Muscle layer of duodenum (tissue), 2 donors: ENCODE measurements around the gene DLG2.

ENCODE experiments used
- H3K27ac ChIP-seq: one replicate; pipeline ENCODE4 v1.7.0; 2013; ENCODE audit warnings: mild to moderate bottlenecking, low read length
- H3K27me3 ChIP-seq: one replicate; pipeline ENCODE4 v1.7.0; 2013; ENCODE audit warnings: low read depth, mild to moderate bottlenecking, control low read depth, low read length
- H3K36me3 ChIP-seq, 2 donors: one replicate each; pipeline ENCODE4 v1.7.0; 2013; ENCODE audit warnings: low read length in 2 of 2, control low read depth in 1 of 2, mild to moderate bottlenecking in 1 of 2; ENCODE audit not compliant: insufficient read depth in 2 of 2, control insufficient read depth in 1 of 2
- H3K4me1 ChIP-seq, 2 donors: one replicate each; pipeline ENCODE4 v1.7.0; 2013; ENCODE audit warnings: low read length in 2 of 2, mild to moderate bottlenecking in 2 of 2, control low read depth in 1 of 2, moderate library complexity in 1 of 2; ENCODE audit not compliant: insufficient read depth in 2 of 2, control insufficient read depth in 1 of 2
- H3K4me3 ChIP-seq, 2 donors: one replicate each; pipeline ENCODE4 v1.7.0; 2013; ENCODE audit warnings: low read length in 2 of 2, low read depth in 1 of 2, mild to moderate bottlenecking in 1 of 2
- H3K9me3 ChIP-seq, 2 donors: one replicate each; pipeline ENCODE4 v1.7.0; 2013; ENCODE audit warnings: low read length in 2 of 2, control low read depth in 1 of 2, mild to moderate bottlenecking in 1 of 2; ENCODE audit not compliant: control insufficient read depth in 1 of 2
- donor health status: healthy.

DLG2 gene

DNA sequence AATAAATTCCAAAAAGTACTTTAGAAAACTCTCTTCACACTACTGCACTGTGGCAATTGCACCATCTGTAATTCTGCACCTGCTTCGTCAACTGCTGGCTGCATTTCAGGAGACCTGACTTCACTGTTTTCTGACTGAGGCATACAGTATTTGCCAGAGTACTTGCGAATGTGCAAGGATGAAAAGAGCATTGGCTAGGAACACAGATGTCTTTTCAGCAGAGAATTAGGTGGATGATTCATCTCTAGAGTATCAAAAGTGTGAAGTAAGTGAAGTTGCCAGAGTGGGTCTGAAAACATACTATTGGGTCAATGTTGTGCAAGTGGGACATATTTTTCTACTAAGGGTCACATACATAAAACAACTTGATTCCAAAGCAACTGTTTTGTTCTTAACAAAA is 1913.4 kb downstream of the DLG2 start:
- Histone ChIP-seq H3K36me3 (no peaks in the 10 kb centered on the region), H3K4me3 (no peak overlapping the region), H3K27ac (no peak overlapping the region)

DNA sequence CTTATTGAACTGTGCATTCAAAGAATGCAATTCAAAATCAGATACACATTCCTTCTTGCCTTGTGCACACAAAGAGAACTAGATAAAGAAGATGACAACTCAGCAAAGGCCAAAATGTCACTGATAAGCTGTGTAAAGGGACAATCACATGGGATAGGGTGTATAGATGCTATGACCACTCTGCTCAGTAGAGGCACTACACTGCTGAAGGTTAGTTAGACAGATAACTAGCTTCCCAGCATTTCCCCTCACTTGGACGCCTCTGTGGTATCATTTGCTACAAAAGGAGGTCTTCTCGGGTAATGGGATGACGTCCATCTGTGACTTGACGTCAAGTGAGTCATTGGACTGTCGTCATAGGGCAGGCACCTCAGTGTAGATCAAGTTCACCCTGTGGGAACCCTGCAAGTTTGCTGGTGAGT is 1916.0 kb downstream of the DLG2 start:
- H3K27ac ChIP-seq, result no peak overlapping the region

More for the DNA sequence above, 1913.4 kb downstream of the DLG2 start:
- Histone ChIP-seq H3K9me3 (no peaks in the 10 kb centered on the region), H3K27me3 (no peaks in the 10 kb centered on the region), H3K4me1 (no peaks in the 10 kb centered on the region)

DNA sequence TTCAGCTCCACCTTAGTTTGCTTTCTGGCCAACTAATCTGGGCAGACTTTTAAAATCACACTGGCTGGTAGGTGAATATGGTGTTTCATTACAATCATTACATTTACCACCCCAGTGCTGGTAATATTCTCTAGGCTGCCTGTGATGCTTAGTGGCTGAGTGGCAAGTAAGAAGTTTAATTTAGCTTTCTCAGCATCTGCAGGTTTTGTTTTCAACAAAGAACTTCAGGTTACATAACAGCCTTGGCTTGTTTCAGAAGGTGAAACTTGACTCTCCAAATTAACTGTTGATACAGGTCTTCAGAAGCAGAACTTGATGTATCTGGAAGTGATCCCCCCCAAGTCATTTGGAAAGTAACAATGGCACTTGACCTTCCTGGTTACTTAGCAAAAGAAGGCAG is 1917.7 kb downstream of the DLG2 start:
- Histone ChIP-seq H3K36me3 (no peaks in the 10 kb centered on the region), H3K9me3 (no peaks in the 10 kb centered on the region), H3K27me3 (no peaks in the 10 kb centered on the region), H3K27ac (no peak overlapping the region), H3K4me1 (no peaks in the 10 kb centered on the region), H3K4me3 (no peak overlapping the region)

More for the DNA sequence above, 1916.0 kb downstream of the DLG2 start:
- no peaks in the 10 kb centered on the region for H3K36me3 ChIP-seq
- no peaks in the 10 kb centered on the region for H3K27me3 ChIP-seq
- no peaks in the 10 kb centered on the region for H3K4me1 ChIP-seq
- no peaks in the 10 kb centered on the region for H3K9me3 ChIP-seq
- H3K4me3 ChIP-seq, result no peak overlapping the region

DNA sequence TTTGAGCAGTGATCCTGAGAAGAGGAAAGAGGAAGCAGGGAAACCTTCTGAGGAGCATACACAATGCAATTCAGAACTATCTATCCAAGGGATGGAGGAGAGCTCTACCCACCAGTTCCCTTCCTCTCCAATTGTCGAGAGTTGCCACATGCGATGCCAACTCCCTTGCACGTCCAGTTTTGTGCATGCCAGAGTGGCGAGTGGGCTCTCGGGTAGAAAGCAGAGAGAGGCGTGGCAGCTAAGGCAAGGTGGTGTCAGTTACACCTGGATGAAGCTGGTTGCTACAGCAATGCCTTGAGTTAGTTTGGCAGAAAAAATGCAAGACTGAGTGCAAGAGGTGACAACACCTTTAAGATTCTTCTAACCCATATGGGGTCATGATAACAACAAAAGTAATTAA is 1920.6 kb downstream of the DLG2 start:
- H3K4me1 ChIP-seq, result no peaks in the 10 kb centered on the region
- no peak overlapping the region for H3K27ac ChIP-seq

DNA sequence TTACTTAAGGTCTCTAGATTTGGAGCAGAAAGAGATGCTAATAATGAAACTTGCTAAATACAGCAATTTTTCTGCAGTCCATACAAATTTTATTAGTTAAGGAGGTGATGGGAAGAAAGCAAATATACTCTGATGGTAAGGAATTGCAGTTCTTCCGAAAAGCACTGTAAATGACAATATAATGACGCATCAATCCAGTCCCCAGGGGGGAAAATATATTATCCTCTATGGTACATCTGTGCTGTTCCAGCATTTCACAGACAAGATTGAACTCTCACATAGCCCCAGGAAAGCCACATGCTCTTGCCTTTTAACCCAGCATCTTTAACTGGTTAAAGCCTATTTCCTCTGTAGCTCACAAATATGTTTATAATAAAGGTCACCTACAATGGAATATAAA is 1924.3 kb downstream of the DLG2 start:
- Histone ChIP-seq H3K4me3 (no peak overlapping the region), H3K27me3 (no peaks in the 10 kb centered on the region), H3K9me3 (no peaks in the 10 kb centered on the region), H3K36me3 (no peaks in the 10 kb centered on the region), H3K27ac (no peak overlapping the region), H3K4me1 (no peaks in the 10 kb centered on the region)

More for the DNA sequence above, 1920.6 kb downstream of the DLG2 start:
- Histone ChIP-seq H3K36me3 (no peaks in the 10 kb centered on the region), H3K9me3 (no peaks in the 10 kb centered on the region), H3K4me3 (no peak overlapping the region), H3K27me3 (no peaks in the 10 kb centered on the region)

DNA sequence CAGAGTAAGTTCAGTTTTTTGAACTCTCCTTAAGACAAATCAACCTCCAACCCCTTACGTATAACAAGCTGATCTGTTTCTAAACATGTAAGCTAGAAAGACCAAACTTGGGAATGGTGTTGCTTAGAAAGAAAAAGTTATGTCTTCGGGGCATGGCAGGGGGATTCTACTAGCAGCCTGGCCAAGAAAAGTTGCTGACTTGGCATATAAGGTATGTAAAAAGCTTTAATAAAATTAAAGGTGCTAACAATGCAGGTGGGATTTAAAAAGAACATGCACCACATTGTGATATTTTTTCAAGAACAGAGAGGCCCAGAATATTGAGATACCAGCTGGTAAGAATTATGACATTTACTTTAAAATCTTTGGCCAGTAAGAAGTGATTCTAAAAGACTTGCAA is 1929.6 kb downstream of the DLG2 start:
- Histone ChIP-seq H3K9me3 (no peaks in the 10 kb centered on the region), H3K36me3 (no peaks in the 10 kb centered on the region), H3K27ac (no peak overlapping the region), H3K4me1 (no peaks in the 10 kb centered on the region), H3K27me3 (no peaks in the 10 kb centered on the region), H3K4me3 (no peak overlapping the region)

DNA sequence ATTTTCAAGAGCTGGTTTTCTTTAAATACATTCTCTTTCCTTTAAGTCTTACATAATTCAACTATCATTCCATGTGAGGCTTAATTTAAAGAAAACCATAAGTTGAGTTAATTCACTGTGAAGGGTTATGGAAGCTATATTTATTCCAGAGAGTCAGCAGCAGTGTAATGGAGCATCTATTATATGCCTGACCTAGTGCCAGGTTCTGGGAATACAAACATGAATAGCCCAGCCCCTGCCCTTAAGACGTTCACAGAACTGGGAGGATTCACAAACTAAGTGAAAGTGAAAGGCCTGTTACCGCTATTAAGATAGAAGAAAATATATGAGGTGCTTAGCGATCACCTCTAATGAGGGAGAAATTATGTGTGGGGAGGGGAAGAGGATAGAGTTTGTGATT is 1932.1 kb downstream of the DLG2 start:
- H3K4me1 ChIP-seq, result no peaks in the 10 kb centered on the region
- H3K36me3 ChIP-seq, result no peaks in the 10 kb centered on the region
- no peak overlapping the region for H3K4me3 ChIP-seq
- no peaks in the 10 kb centered on the region for H3K27me3 ChIP-seq
- no peak overlapping the region for H3K27ac ChIP-seq
- no peaks in the 10 kb centered on the region for H3K9me3 ChIP-seq

DNA sequence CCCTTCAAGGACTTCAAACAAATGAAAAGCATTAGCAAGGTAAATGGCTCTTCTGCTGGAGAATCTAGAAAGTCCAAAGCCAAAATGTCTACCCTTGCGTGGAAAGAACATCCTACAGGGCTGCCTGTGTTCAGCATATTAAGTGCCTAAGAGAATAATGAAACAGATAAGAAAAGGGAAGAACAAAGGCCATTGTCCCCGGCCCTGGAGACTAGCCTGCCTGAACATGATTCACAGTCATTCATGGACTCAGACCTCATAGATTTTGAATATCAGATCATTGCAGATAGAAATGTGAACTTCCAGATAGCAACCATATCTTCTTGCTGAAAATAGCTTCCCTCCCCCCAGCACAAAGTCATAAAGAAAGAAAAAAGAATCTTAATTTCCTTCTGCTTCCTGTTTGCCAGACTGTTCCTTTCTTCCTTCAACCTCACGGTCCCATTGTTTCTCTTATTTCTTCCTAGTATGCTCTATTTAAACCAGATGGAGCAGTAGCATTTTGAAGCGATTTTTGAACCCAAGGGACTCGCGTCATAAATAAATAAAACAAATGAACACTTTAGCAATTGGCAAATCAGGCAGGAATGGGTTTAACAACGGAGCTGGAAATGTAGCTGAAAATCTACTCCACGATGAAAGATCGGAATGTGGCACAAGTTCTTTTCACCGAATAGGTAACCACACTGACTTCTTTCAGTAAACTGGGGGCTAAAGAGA is 1932.8 kb downstream of the DLG2 start:
- Histone ChIP-seq H3K27me3 (no peaks in the 10 kb centered on the region), H3K4me3 (no peak overlapping the region), H3K27ac (no peak overlapping the region), H3K4me1 (no peaks in the 10 kb centered on the region), H3K9me3 (no peaks in the 10 kb centered on the region), H3K36me3 (no peaks in the 10 kb centered on the region)

DNA sequence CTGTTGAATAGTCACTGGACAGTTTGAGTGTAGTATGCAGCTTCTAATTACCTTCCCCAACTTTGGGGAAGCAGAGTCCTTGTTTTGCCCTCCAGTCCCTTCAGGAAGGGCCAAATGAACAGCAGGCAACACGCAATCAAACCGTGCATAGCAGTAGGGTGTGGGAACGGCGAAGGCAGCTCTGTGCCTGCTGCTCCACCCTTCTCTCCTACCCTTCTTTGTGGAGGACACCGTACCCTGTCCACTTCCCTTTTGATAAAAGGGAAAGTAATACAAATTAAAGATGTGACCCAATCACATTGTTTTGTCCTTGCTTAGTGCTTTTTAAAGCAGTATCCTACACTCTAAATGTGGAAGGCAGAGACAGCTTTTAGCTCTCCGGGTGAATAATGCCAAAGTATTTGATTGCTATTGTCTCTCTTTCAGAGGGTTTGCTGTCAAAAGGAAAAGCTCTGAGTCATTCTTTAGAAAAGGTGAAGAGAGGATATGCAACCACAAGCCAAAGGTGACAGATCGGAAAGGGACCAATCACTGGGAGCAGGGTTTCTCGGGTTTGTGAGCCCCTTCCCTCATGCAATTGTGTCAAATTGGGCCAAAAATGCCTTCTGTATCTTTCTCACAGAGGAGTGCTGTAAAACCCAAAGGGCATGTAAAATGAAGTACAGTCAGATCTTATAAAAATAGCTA is 1933.7 kb downstream of the DLG2 start:
- Histone ChIP-seq H3K27me3 (no peaks in the 10 kb centered on the region), H3K27ac (no peak overlapping the region), H3K4me1 (no peaks in the 10 kb centered on the region), H3K9me3 (no peaks in the 10 kb centered on the region), H3K4me3 (no peak overlapping the region), H3K36me3 (no peaks in the 10 kb centered on the region)

DNA sequence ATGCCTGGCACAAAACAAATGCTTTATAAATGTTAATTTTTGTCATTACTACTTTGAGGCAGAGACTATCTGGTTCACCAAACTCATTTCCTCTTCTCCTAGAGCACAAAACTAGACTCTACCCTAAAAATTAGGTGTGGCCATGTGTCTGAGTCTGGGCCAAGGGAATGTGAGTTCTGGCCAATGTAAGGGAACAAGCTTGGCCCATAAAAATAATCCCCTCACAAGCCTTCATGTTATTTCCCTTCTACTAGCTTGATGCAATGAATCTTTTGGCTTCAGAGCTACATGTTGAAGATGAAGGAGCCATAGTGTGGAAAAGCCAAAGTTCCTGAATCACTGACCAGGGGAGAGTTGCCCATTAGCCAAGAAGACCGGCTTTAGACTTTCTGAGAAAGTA is 1934.5 kb downstream of the DLG2 start:
- Histone ChIP-seq H3K27ac (no peak overlapping the region), H3K4me1 (no peaks in the 10 kb centered on the region), H3K27me3 (no peaks in the 10 kb centered on the region), H3K9me3 (no peaks in the 10 kb centered on the region), H3K4me3 (no peak overlapping the region), H3K36me3 (no peaks in the 10 kb centered on the region)

DNA sequence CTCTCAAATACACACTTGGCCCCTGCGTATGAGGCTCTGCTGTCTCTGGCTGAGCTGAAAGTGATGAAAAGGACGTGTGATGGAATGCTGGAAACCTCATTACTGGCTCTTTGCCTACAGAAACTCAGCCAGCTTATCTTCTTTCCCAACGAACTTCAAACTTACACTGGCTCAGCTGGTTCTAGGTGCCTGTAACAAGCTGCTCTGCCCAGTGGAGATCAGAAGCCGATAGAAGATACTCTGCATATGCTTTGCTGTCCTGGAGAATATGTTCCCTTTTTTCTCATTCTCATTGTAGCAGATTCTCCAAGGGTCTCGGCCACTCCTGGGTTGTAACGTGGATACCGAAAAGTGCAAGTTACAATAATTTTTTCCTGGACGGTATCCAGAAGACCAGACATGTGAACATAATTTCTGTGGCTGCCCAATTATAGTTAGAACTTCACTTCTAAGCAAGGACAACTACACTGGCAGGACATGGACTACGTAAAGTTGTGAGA is 1935.6 kb downstream of the DLG2 start:
- no peak overlapping the region for H3K27ac ChIP-seq
- H3K4me1 ChIP-seq, result no peaks in the 10 kb centered on the region
- H3K27me3 ChIP-seq, result no peaks in the 10 kb centered on the region
- H3K9me3 ChIP-seq, result no peaks in the 10 kb centered on the region
- peak overlapping the region in 1 of 2 donors; percentile 16 for H3K4me3 ChIP-seq
- no peaks in the 10 kb centered on the region for H3K36me3 ChIP-seq
